DMS 273 treated with DMSO at 0.1 percent for 48 hours (cell line): Measurements from ENCODE around the gene TEKTIP1.

Source experiments
- DNase-seq: peaks from one replicate; lab custom pipeline; 2025; lab: John Stamatoyannopoulos, UW

TEKTIP1 gene

GRCh38 chr19:3538965-3539755 is at the start of gene TEKTIP1:
Gene TEKTIP1, plus strand, starts transcription at chr19:3539174. Its CDS starts 4 bp downstream, at chr19:3539178.
- DNase-seq: no peak

DNA sequence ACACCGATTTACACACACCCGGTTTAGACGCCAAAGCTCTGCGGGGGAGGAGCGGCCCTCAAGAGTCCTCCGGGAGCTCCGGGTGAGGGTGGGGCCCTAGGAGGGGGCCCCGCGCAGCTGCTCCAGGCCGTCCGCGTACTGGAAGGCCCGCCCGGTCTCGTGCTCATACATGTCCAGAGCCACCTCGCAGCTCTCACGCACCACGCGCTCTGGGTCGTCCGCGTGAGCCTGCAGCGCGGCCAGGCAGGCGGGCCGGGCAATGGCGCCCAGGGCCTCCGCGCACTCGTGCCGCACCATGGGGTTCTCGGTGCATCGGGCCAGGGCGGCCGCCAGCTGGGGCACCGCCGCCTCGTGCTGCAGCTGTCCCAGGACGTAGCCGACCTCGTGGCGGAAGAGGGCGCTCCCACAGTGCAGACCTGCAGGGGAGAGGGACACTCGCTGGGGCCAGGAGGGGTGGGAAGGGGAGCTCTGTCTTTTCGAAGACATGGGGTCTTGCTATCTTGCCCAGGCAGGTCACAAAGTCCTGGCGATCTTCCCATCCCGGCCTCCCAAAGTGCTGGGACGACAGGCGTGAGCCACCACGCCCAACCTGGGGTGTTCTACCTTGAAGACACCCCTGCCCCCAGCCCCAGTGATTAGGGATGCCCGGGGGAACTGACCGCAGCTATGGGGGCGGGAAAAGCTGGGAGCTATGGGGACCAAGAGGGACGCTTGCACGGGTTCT is 47.4 kb upstream of the TEKTIP1 start:
- no peak for DNase-seq

DNA sequence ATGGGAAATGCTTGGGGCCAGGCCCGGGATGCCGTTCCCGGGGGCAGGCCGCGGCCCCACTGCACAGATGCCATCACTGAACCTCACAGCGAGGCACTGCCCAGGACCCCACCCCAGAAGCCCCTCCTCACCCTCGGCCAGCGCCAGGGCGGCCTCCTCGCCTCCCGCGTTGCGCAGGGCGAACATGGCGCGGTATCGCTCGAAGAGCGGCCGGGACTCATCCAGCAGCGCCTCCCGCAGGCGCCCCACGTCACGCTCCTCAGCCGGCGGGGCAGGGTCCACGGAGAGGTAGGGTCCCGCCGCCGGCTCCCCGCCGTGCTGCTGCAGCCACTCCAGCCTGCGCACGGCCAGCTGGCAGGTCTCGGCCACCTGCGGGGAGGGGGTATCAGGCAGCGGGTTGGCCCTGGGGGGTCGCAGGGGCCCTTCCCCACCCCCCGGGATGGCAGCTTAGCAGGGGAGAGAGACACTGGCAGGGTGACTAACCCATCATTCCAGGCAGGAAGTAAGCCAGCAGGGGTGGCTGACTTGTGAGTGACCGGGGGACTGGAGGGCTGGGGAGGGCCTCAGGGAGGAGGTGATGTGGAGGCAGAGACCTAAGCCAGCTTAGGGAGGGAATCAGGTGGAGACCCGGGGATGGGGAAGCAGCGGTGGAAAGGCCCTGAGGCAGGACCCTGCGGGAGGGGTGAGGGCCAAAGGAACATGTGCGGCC is 46.7 kb upstream of the TEKTIP1 start:
- no peak for DNase-seq

DNA sequence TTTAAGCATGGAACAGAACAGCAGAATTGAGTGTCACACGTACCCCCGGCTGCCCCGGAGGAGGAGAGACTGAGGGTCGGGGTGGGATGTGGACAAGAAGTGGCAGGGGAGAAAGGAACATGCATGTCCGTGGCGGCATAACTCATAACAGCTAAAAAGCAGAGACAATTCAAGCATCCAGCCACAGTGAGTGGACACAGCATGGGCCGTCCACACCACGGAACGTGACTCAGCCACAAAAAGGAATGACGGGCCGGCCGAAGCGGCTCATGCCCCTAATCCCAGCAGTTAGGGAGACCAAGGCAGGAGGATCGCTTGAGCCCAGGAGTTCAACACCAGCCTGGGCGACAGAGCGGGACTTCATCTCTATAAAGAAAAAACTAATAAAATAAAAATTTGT is 46.1 kb upstream of the TEKTIP1 start:
- DNase-seq: no peak

- DNase-seq: no peak
These were observed 45.3 kb upstream of the TEKTIP1 start for GRCh38 chr19:3493651-3494050.

GRCh38 chr19:3494051-3494450 is 44.9 kb upstream of the TEKTIP1 start:
- DNase-seq: no peak

- no peak for DNase-seq
These were observed 44.4 kb upstream of the TEKTIP1 start for GRCh38 chr19:3494559-3494958.

DNA sequence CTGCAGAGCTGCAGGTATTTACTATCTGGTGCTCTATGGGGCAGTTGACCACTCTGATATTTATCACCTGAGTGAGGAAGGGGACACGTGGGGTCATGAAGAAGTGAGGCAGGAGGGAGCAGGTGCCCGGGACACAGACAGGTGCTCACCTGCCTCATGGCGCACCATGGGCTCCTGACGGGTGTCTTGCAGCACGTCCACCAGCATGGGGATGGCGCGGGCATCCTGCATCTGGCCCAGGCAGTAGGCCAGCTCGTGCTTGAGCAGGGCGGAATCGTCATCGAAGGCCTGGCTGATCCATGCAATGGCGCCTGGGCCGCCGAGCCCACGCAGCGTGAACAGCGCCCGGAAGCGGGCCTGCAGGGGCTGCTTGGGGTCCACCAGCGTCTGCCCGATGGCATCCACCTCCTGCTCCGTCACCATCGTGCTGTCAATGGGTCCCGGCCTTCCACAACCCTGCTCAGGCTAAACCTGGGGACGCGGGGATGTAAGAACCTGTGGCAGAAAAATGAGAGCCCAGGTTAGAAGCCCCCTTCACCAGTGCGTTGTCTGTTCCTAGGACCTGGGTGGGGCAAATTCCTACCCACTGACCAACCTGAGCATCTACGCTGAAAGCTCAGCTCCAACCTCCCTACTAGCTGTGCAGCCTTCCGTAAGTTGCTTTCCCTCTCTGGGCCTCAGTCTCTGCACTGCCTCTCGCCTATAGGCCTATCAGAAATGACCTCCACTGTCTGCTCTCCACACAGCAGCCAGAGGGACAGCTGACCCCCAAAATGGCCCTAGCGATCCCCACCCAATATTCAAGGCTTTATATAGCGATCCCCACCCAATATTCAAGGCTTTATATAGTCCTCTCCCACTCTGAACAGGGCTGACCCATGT is 42.3 kb upstream of the TEKTIP1 start:
- no peak for DNase-seq

- no peak for DNase-seq
These were observed 41.0 kb upstream of the TEKTIP1 start for GRCh38 chr19:3497757-3498520.

DNA sequence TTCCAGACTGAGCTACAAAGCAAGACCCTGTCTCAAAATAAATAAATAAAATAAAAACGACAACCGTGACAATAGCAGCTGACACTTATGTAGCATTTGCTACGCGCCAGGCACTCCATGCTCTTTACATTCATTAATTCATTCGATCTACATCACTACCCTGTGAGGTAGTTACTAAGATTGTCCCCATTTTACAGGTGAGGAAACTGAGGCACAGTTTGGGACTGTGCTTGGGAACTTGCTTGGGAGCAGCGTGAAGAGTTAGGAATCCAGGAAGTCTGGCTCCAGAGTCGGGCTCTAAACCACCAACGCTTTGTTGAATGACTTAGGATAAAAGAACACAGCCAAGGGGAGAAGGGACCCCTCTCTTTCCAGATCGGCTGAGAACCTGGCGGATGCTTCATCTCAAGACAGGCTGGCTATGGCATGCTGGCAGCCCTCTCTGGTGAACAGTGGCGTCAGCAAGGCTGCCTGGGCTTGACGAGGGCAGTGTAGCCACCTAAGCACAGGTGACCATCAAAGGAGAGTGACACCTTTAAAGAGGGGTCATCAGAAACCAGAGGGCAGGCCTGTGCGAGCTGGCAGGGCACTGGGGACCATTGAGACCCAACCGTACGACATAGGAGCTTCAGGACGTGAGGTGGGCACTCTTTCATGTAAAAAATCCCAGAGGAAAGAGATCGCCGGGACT is 39.1 kb upstream of the TEKTIP1 start:
- DNase-seq: no peak

DNA sequence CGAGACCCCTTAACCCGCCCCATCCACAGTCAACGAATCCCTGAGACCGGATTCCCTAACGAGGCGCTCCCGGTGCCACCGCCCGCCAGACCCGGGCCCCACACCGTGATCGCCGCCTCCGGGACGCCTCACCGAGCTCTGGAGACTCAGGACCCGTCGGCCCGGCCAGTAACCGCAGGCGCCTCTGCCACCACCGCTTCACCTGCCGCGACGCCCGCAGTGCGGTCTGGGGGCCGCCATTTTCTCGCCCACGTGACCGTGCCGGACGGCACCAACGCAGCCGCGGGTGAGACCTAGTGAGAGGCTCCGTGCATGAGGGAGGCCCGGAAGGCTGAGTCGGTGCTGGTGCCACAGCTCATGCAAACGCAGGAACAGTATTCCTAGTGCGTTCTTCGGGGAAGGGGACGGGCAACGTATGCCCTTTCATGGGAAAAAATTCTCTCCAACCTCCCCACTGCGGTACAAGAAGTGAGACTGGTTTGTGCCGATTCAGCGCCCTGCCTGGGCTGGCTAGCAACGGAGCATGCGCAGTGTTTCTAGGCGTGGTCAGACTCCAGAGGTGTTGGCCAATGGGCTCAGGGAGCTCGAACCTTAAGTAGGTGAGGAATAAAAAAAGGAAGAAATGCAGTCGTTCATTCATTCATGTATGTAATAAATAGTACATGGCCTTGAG is 38.4 kb upstream of the TEKTIP1 start, which contains the start of gene DOHH:
DOHH (minus strand) TSS at position 246 of the 673 bp plus-strand sequence. CDS start 3,860 bp downstream, outside the sequence.
- DNase-seq: peak; percentile 94

- DNase-seq: no peak
These were observed 37.2 kb upstream of the TEKTIP1 start for GRCh38 chr19:3501780-3502179.

GRCh38 chr19:3503036-3503572 is 35.9 kb upstream of the TEKTIP1 start:
- DNase-seq: no peak

GRCh38 chr19:3504735-3505134 is 34.2 kb upstream of the TEKTIP1 start:
- no peak for DNase-seq

DNA sequence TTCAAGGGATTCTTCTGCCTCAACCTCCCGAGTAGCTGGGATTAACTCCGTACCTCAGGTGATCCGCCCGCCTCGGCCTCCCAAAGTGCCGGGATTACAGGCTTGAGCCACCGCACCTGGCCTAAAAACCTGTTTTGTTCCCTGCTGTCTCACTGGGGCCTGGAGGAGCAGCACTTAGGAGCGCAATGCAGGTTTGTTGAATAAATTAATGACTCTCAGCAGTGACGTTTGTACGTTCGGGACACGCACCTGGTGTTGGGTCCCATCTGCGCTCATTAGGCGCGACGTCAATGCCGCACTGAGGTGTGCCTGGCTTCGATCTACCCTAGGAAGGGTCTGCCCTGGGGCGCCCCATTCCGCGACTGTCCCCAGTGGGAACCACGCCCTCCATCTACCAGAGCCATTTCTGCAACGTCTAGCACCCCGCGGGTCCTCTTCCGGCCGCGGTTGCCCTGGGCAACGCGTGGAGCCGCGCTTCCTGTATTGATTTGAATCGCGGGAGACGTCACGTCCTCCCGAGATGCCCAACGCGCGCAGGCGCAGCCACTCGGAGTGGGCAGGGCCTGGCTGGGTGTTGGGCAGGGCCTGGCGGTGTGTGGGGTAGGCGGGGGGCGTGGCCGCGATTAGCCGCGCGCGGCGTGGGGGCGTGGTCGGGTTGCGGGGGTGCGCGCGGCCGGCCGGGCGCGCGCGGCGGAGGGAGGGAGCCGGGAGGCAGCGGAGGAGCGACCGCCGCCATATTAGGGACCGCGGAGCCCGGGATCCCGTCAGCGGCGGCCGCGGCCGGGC is 33.2 kb upstream of the TEKTIP1 start, which contains the start of gene FZR1:
FZR1 (plus strand) TSS at position 714 of the 786 bp plus-strand sequence. CDS start 16,679 bp downstream, outside the sequence.
- peak; percentile 91 for DNase-seq

GRCh38 chr19:3506384-3507340 is 32.3 kb upstream of the TEKTIP1 start:
- no peak for DNase-seq
